ENCODE results near the gene SMPD2. TPM values are rescaled to one million over a fixed set of nuclear protein-coding genes. Genes with fewer than 3 reads are reported as not detected.

SMPD2 gene, protein sequence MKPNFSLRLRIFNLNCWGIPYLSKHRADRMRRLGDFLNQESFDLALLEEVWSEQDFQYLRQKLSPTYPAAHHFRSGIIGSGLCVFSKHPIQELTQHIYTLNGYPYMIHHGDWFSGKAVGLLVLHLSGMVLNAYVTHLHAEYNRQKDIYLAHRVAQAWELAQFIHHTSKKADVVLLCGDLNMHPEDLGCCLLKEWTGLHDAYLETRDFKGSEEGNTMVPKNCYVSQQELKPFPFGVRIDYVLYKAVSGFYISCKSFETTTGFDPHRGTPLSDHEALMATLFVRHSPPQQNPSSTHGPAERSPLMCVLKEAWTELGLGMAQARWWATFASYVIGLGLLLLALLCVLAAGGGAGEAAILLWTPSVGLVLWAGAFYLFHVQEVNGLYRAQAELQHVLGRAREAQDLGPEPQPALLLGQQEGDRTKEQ
- total RNA-seq: 18.5 and 19.1 TPM in 2 replicates

DNA sequence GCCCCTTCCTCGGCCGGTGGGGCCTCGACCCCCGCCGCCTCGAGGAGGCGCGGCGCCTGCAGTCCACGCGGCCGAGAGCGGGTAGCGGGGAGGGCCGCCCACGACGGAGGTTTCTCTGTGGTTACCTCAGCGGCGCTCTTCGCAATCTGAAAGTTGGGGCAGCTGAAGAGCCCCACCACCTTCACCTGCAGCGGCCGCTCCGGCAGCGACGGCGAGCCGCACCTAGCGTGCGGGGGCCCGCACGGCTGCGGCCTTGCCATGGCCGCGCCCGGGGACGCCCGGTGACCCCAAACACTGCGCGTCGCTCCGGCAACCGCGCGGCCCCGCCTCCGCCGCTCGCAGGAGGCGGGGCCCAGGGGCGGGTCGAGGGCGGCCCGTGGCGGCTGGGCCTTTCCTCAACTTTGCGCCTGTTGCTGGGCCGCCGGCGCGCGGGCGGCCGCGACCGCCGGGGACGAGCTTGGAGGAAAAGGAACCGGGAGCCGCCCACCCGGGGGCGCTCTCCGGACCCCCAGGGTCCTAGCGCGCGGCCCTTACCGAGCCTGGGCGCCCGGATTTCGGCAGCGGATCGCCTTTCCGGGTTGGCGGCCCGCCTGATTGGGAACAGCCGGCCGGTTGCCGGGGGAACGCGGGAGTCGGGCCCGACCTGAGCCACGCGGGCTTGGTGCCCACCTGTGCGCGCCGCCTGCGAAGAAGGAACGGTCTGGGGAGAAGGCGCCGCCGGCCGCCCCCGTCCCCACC lies at the start of gene SMPD2, which contains the start of gene PPIL6:
Gene SMPD2, plus strand, starts transcription at position 394 of the 738 bp plus-strand sequence. CDS start 398 bp downstream, outside the sequence.
Gene PPIL6, minus strand, starts transcription at position 298 of the 738 bp plus-strand sequence. Its CDS starts 38 bp downstream, at position 260.
- Mint-ChIP-seq H3K4me1 (ENCODE audit: low read depth) (peaks cover 23% of the 10 kb centered on the region), H3K4me3 (peak within 1 kb of the TSS; percentile 88), H3K9me3 (no peaks in the 10 kb centered on the region), H3K36me3 (ENCODE audit: low read depth) (peaks cover 13% of the 10 kb centered on the region), H3K27ac (peak within 1 kb of the TSS; percentile 91), H3K27me3 (ENCODE audit: insufficient read depth) (peaks cover 5% of the 10 kb centered on the region)
- intact Hi-C loops (cut with micrococcal nuclease): loop anchor here (1.0 to 5.0 kb wide), 7 partner anchors 15 to 343 kb away; partner anchors contain the start of genes AK9, CEP57L1, FIG4 and MICAL1
- DNase-seq (ENCODE audit: low spot score): peak; percentile 79

DNA sequence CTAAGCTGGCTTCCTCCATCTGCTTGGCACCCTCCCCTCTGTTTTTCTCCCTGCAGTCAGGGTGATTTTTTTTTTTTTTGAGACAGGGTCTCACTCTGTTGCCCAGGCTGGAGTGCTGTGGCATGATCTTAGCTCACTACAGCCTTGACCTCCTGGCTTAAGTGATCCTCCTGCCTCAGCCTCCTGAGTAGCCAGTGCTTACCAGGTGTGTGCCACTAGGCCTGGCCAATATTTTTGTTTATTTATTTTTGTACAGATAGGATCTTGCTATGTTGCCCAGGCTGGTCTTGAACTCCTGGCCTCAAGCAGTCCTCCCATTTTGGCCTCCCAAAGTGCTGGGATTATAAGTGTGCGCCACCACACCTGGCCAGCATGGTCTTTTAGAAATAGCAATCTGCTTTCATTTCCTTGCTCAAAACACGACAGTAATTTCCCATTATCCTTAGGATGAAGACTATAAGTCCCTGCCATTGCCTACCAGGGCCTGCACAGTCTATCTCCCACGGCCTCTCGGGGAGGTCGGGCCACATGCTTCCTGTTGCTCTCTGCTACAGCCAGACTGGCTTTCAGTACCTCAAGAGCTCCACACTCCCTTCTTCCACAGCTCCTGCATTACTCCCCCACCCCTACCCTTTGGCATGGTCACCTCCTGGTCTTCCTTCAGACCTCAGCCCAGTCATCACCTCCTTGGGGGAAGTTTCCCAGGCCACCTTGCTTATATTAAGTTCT lies 47.2 kb upstream of the SMPD2 start:
- H3K27me3 Mint-ChIP-seq (ENCODE audit: insufficient read depth): peaks cover 3% of the 10 kb centered on the region
- DNase-seq (ENCODE audit: low spot score): no peak
- no peaks in the 10 kb centered on the region for H3K9me3 Mint-ChIP-seq
- H3K27ac Mint-ChIP-seq: no peak overlapping the region
- intact Hi-C loops (cut with micrococcal nuclease): no loop called here
- peaks cover 5% of the 10 kb centered on the region for H3K4me1 Mint-ChIP-seq (ENCODE audit: low read depth)
- H3K4me3 Mint-ChIP-seq: no peak overlapping the region
- no peaks in the 10 kb centered on the region for H3K36me3 Mint-ChIP-seq (ENCODE audit: low read depth)

DNA sequence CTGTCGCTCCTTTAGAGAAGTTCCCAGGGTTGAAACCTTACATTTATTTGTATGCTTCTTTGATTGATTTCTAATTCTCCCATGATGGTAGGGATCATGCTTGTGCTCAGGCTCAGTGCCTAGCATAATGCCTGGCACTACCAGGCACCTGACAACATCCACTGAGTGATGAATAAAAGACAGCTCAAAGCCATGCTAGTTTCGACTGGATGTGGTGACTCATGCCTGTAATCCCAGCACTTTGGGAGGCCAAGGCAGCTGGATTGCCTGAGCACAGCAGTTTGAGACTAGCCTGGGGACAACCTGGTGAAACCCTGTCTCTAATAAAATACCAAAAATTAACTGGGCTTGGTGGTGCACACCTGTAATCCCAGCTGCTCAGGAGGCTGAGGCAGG lies 46.6 kb upstream of the SMPD2 start:
- intact Hi-C loops (cut with micrococcal nuclease): no loop called here

DNA sequence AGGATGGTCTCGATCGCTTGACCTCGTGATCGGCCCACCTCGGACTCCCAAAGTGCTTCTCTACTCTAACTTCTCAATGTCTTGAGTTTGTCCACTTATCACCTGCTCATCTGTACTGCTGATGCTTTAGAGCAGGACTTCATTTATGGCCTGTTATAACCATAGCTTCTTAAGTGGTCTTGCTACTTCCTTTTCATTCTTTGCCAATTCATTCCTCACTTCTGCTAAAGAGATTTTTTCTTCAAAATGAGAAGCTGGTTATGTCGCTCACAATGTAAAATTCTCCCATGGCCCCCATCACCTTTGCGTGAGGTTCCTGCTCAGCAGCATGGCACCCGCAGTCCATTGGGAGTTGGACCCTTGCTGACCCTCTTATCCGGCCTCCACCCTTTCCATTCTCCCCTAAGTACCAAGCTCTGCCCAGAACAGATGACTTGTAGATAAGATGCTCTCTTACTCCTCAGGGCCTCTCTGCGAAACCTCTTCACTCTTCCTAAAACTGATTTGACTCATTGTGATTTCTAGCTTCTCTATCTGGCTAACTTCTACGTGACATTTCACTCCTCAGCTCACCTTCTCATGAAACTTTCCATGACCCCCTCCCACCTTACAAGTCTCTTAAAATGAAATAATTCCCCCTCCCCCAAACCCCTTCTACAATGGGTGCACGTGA lies 44.3 kb upstream of the SMPD2 start:
- Mint-ChIP-seq H3K27ac (no peak overlapping the region), H3K27me3 (ENCODE audit: insufficient read depth) (no peaks in the 10 kb centered on the region), H3K4me3 (no peak overlapping the region), H3K36me3 (ENCODE audit: low read depth) (no peaks in the 10 kb centered on the region), H3K4me1 (ENCODE audit: low read depth) (peaks cover 5% of the 10 kb centered on the region), H3K9me3 (no peaks in the 10 kb centered on the region)
- intact Hi-C loops (cut with micrococcal nuclease): no loop called here
- no peak for DNase-seq (ENCODE audit: low spot score)

More for the DNA sequence above, 46.6 kb upstream of the SMPD2 start:
- H3K9me3 Mint-ChIP-seq: no peaks in the 10 kb centered on the region
- no peaks in the 10 kb centered on the region for H3K36me3 Mint-ChIP-seq (ENCODE audit: low read depth)
- H3K27me3 Mint-ChIP-seq (ENCODE audit: insufficient read depth): peaks cover 3% of the 10 kb centered on the region
- no peak for DNase-seq (ENCODE audit: low spot score)
- H3K4me3 Mint-ChIP-seq: no peak overlapping the region
- H3K4me1 Mint-ChIP-seq (ENCODE audit: low read depth): peaks cover 5% of the 10 kb centered on the region
- no peak overlapping the region for H3K27ac Mint-ChIP-seq

DNA sequence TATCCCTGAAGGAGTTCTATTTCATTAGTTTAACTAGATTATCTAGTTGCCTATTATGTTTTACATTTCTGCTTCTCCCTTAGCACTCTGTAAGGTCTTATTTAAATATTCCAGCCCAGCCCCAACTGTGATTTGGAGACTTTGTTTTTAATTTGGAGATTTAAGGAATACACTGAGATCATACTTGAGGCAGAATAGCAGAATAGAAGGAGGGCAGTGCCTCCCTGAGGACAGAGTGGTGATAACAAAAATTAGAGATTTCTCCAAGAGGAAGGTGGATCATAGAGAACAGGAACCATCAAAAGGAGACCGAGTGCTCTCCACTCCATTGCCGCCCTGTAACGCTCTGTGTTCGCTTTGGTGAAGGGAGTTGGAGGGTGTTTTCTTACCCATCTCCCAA lies 43.5 kb upstream of the SMPD2 start:
- DNase-seq (ENCODE audit: low spot score): no peak
- Mint-ChIP-seq H3K4me3 (no peak overlapping the region), H3K36me3 (ENCODE audit: low read depth) (no peaks in the 10 kb centered on the region), H3K4me1 (ENCODE audit: low read depth) (peaks cover 5% of the 10 kb centered on the region), H3K9me3 (no peaks in the 10 kb centered on the region), H3K27me3 (ENCODE audit: insufficient read depth) (no peaks in the 10 kb centered on the region), H3K27ac (no peak overlapping the region)
- intact Hi-C loops (cut with micrococcal nuclease): no loop called here

DNA sequence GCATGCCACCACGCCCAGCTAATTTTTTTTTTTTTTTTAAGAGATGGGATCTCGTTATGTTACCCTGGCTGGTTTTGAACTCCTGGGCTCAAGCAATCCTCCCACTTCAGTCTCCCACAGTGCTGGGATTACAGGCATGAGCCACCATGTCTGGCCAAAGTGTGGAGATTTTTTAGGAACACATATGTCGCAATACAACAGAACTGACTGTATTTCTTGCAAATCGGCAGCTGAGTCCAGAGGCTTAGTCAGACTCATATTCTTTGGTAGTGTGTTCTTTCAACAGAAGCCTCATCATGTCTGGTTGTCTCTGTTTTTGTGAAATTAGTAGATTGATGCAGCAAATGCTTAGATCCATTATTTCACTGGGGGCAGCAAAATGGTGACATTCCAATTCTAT lies 34.3 kb upstream of the SMPD2 start:
- Mint-ChIP-seq H3K4me1 (ENCODE audit: low read depth) (no peaks in the 10 kb centered on the region), H3K27me3 (ENCODE audit: insufficient read depth) (peaks cover 11% of the 10 kb centered on the region), H3K9me3 (no peaks in the 10 kb centered on the region), H3K4me3 (no peak overlapping the region), H3K36me3 (ENCODE audit: low read depth) (no peaks in the 10 kb centered on the region), H3K27ac (no peak overlapping the region)
- intact Hi-C loops (cut with micrococcal nuclease): no loop called here
- DNase-seq (ENCODE audit: low spot score): no peak

DNA sequence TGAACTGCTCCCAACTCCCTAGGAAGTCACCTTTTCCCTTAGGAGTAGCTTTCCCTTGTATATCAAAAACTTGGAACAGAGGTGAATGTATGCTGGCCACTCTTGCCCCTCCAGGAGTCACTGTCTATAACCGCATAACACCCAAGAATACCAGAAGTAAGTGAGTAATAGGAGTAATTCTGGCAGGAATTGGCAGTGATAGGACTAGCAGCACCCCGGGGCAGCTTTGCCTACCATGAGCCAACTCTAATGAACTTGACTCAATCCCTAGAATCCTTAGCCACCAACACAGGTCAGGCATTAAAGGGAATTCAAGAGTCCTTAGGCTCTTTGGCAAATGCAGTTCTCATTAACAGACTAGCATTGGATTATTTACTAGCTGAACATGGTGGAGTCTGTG lies 29.5 kb upstream of the SMPD2 start:
- Mint-ChIP-seq H3K36me3 (ENCODE audit: low read depth) (no peaks in the 10 kb centered on the region), H3K9me3 (no peaks in the 10 kb centered on the region), H3K27me3 (ENCODE audit: insufficient read depth) (peaks cover 25% of the 10 kb centered on the region), H3K4me1 (ENCODE audit: low read depth) (no peaks in the 10 kb centered on the region), H3K27ac (no peak overlapping the region), H3K4me3 (no peak overlapping the region)
- DNase-seq (ENCODE audit: low spot score): no peak
- intact Hi-C loops (cut with micrococcal nuclease): no loop called here

DNA sequence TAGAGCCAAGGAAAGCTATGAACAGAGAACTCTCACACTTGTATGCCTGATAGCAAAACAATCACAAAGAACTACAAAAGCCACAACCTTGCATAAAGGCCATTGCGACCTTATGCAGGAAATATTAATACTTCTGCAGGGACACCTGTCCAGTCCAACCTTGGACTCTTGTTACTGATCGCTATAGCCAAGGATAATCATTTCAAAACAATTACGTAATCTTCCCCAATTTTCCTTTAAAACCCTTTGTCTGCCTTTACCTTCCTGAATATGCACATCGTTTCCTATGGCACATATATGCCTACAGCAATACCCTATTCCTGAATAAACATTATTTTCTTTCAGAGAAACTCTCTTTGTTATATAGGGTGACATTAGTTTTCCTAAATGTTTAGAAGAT lies 22.9 kb upstream of the SMPD2 start:
- H3K36me3 Mint-ChIP-seq (ENCODE audit: low read depth): no peaks in the 10 kb centered on the region
- H3K4me3 Mint-ChIP-seq: no peak overlapping the region
- no peaks in the 10 kb centered on the region for H3K4me1 Mint-ChIP-seq (ENCODE audit: low read depth)
- no peak for DNase-seq (ENCODE audit: low spot score)
- H3K27me3 Mint-ChIP-seq (ENCODE audit: insufficient read depth): peaks cover 15% of the 10 kb centered on the region
- intact Hi-C loops (cut with micrococcal nuclease): no loop called here
- no peaks in the 10 kb centered on the region for H3K9me3 Mint-ChIP-seq
- H3K27ac Mint-ChIP-seq: no peak overlapping the region

DNA sequence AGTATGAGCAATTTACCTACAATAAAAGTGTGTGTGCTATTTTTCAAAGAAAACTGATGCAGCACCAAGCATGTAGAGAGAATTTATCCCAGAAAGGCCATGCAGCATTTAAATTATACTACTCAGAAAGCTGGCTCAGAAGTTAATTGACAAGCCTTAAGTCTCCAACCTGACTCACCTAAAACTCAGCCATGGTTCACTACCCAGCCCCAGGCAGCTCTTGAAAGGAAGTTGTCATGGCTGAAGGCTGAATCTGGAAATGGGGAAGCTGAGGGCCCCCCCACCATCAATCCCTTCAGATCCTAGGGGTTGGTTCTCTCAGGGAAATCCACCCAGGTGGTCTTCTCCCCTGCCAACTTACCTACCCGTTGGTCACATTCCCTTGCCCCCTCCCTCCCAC lies 19.8 kb upstream of the SMPD2 start:
- Mint-ChIP-seq H3K9me3 (no peaks in the 10 kb centered on the region), H3K27ac (no peak overlapping the region), H3K27me3 (ENCODE audit: insufficient read depth) (peaks cover 10% of the 10 kb centered on the region), H3K4me3 (no peak overlapping the region), H3K36me3 (ENCODE audit: low read depth) (no peaks in the 10 kb centered on the region), H3K4me1 (ENCODE audit: low read depth) (peaks cover 5% of the 10 kb centered on the region)
- DNase-seq (ENCODE audit: low spot score): no peak
- intact Hi-C loops (cut with micrococcal nuclease): no loop called here

DNA sequence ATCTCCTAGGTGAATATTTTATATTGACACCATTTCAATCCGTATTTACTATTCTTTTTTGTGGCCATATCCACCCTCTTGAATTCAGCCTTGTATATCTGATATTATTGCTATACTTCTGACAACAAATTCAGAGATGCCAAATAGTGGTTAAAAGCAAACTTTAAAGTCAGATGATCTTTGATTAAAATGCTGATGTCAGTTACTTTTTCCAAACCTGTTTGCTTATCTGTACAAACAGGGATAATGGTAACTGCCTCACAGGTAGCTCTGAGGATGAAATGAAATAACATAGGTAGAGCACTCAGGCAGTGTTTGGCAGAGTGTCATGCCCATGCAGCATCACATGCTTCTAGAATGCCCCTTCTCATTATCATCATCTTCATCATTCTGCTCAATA lies 19.3 kb upstream of the SMPD2 start:
- Mint-ChIP-seq H3K27me3 (ENCODE audit: insufficient read depth) (peaks cover 12% of the 10 kb centered on the region), H3K9me3 (no peaks in the 10 kb centered on the region), H3K4me3 (no peak overlapping the region), H3K27ac (no peak overlapping the region), H3K36me3 (ENCODE audit: low read depth) (no peaks in the 10 kb centered on the region), H3K4me1 (ENCODE audit: low read depth) (peaks cover 5% of the 10 kb centered on the region)
- intact Hi-C loops (cut with micrococcal nuclease): no loop called here
- DNase-seq (ENCODE audit: low spot score): no peak

DNA sequence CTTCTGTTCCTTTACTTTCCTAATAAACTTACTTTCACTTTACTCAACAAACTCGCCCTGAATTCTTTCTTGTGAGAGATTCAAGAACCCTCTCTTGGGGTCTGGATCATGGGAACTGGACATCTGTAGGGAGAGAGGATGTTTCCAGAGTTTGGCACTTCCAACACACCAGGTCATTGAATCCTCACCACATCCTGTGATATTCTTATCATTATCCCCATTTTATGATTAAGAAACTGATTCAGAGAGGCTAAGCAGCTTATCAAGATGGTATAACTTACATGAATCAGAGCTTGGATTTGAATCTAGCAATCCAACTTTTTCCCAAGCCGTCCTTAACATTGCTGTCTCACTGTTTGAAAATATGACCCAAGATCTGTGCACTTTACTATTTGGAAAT lies 15.6 kb upstream of the SMPD2 start:
- intact Hi-C loops (cut with micrococcal nuclease): no loop called here
- DNase-seq (ENCODE audit: low spot score): no peak
- no peaks in the 10 kb centered on the region for H3K9me3 Mint-ChIP-seq
- no peak overlapping the region for H3K27ac Mint-ChIP-seq
- no peak overlapping the region for H3K4me3 Mint-ChIP-seq
- peaks cover 5% of the 10 kb centered on the region for H3K4me1 Mint-ChIP-seq (ENCODE audit: low read depth)
- H3K27me3 Mint-ChIP-seq (ENCODE audit: insufficient read depth): peaks cover 7% of the 10 kb centered on the region
- no peaks in the 10 kb centered on the region for H3K36me3 Mint-ChIP-seq (ENCODE audit: low read depth)

DNA sequence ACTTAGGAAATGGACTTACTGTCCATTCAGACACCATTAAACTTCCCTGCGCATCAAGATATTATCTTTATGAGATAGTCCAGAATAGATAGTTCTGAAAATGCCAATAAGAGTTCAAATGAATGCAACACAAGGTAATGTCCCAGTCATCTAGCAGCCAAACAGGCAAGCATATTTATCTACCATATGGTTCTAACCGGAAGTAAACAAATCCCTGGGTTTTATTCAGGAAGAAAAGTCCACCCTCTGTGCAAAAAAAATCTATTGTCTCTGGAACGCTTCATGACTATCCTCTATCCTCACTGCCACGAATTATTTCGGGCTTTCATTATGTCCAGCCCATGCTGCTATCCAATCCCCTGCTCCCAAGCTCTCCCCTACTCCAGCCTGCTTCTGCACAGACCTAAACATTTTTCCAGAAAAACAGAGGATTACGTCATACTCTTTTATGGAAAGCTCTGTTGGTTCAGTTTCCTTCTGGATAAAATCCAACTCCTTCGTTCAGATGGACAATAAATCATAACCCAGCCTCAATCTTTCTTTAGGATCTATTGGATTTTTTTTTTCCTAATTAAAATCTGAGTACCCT lies 11.5 kb upstream of the SMPD2 start:
- no peaks in the 10 kb centered on the region for H3K36me3 Mint-ChIP-seq (ENCODE audit: low read depth)
- intact Hi-C loops (cut with micrococcal nuclease): no loop called here
- H3K27me3 Mint-ChIP-seq (ENCODE audit: insufficient read depth): peaks cover 18% of the 10 kb centered on the region
- H3K27ac Mint-ChIP-seq: no peak overlapping the region
- H3K4me3 Mint-ChIP-seq: no peak overlapping the region
- no peak for DNase-seq (ENCODE audit: low spot score)
- no peaks in the 10 kb centered on the region for H3K9me3 Mint-ChIP-seq
- H3K4me1 Mint-ChIP-seq (ENCODE audit: low read depth): peaks cover 5% of the 10 kb centered on the region
